Uterus (tissue), 4 donors: ENCODE measurements around the gene DLL3. TPM values are rescaled to one million over a fixed set of nuclear protein-coding genes. Genes with fewer than 3 reads are reported as not detected.
A peak's percentile ranks its signal among the peaks of the same experiment; 100 is the strongest.

Source experiments
- DNase-seq, 2 donors: peaks; one replicate each; pipeline ENCODE4 v3.0.0-alpha.2; 2019 to 2020
- H3K27ac ChIP-seq, 2 donors: fragments of 200-600 bp; sonication (generic); 1 replicate in 1 of 2; 2 replicates in 1 of 2; pipeline ENCODE4 v1.5.1; 2016 to 2018
- H3K27me3 ChIP-seq, 2 donors: fragments of 200-600 bp; sonication (generic); one replicate each; pipeline ENCODE4 v1.5.1; 2018 to 2019; ENCODE audit warnings: control low read depth in 1 of 2
- H3K36me3 ChIP-seq, 2 donors: fragments of 200-600 bp; sonication (generic); one replicate each; pipeline ENCODE4 v1.5.1; 2019; ENCODE audit warnings: control low read depth in 1 of 2
- H3K4me1 ChIP-seq, 2 donors: fragments of 200-600 bp; sonication (generic); one replicate each; pipeline ENCODE4 v1.5.1; 2018 to 2019; ENCODE audit warnings: control low read depth in 1 of 2
- H3K4me3 ChIP-seq, 2 donors: fragments of 200-600 bp; sonication (generic); 1 replicate in 1 of 2; 2 replicates in 1 of 2; pipeline ENCODE4 v1.5.1; 2018 to 2019; ENCODE audit warnings: mild to moderate bottlenecking in 1 of 2
- H3K9me3 ChIP-seq, 2 donors: fragments of 200-600 bp; sonication (generic); one replicate each; pipeline ENCODE4 v1.5.1; 2019; ENCODE audit warnings: control low read depth in 1 of 2
- POLR2A ChIP-seq, 2 donors: fragments of 450-650 bp; IDR thresholded peaks; one replicate each; pipeline ENCODE4 v1.6.1; 2016; ENCODE audit warnings: antibody characterized with exemption in 2 of 2, mild to moderate bottlenecking in 1 of 2, moderate library complexity in 1 of 2
- intact Hi-C: fragments of 100-400 bp; cut with DNase I; formaldehyde crosslinking; loops from one replicate; pipeline ENCODE4 v1.15.1; 2023; ENCODE audit warnings: low total_unique reads
- total RNA-seq, 4 donors: library from RNA; depleted of rRNA in 3 of 4; stranded (reverse); fragments of >200 nt in 3 of 4; gene quantifications; one replicate each; pipeline versions ENCODE4 v1.1.0 to v1.2.4, GENCODE V29; 2014 to 2023
- TF ChIP-seq, protein P1 (sequence below), 4 experiments: fragments of 200-600 bp in 2 of 4; fragments of 450-650 bp in 2 of 4; sonication (generic) in 2 of 4; IDR thresholded peaks; one replicate each; pipeline ENCODE4 v1.5.1; 2016 to 2019; ENCODE audit warnings: antibody characterized with exemption in 4 of 4, mild to moderate bottlenecking in 2 of 4, moderate library complexity in 1 of 4
- donor health status: DM: yes; HTN: yes; CAD: no.

The DLL3 gene
- total RNA-seq, 4 donors from 2014 or later: 0.41 TPM; not detected in 3

DNA sequence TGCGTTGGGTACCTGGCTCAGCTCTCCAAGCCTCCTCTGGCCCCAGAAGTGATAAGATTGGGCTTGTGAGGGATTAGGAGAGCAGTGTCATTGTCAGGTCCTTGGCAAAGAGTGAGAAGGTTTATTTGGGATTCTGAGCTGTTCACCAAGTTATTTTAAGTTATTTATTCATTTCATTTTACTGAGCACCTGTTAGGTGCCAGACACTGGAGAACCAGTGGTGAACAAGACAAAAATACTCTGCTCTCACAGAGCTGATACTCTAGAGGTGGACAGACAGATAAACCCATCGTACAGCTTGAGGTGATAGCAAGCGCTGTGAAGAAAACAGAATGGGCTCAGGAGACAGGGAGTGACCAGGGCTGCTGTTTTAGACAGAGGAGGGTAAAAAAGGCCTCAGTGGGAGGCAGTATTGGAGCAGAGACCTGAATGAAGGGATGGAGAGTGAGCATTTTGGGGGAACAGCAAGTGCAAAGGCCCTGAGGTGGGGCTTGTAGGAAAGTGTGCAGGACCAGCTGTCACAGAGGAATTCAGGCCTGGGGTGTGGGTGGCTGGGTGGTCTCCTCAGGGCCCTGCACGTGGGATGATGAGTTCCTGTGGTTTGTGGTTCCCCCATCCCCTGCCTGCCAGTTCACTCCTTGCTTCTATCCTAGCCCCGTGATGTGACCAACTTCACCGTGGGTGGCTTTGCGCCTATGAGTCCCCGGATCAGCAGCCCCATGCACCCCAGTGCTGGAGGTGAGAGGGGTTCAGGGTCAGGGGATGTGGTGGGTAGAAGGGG lies 26.8 kb upstream of the DLL3 start:
- Histone ChIP-seq H3K27ac (no peak overlapping the region), H3K27me3 (no peaks in the 10 kb centered on the region), H3K4me1 (no peaks in the 10 kb centered on the region), H3K9me3 (no peaks in the 10 kb centered on the region), H3K4me3 (no peak overlapping the region), H3K36me3 (peaks cover 0 to 2% of the 10 kb centered on the region in 2 donors)
- DNase-seq: no peak
- intact Hi-C loops: loop anchor here (10.0 kb wide), 1 partner anchor 63 kb away; the partner anchor contains the start of gene EID2B
- no peak for TF ChIP-seq POLR2A (IDR thresholded peaks at IDR 0.05)
- TF ChIP-seq, protein P1, sequence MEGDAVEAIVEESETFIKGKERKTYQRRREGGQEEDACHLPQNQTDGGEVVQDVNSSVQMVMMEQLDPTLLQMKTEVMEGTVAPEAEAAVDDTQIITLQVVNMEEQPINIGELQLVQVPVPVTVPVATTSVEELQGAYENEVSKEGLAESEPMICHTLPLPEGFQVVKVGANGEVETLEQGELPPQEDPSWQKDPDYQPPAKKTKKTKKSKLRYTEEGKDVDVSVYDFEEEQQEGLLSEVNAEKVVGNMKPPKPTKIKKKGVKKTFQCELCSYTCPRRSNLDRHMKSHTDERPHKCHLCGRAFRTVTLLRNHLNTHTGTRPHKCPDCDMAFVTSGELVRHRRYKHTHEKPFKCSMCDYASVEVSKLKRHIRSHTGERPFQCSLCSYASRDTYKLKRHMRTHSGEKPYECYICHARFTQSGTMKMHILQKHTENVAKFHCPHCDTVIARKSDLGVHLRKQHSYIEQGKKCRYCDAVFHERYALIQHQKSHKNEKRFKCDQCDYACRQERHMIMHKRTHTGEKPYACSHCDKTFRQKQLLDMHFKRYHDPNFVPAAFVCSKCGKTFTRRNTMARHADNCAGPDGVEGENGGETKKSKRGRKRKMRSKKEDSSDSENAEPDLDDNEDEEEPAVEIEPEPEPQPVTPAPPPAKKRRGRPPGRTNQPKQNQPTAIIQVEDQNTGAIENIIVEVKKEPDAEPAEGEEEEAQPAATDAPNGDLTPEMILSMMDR (IDR thresholded peaks at IDR 0.05): no peak

DNA sequence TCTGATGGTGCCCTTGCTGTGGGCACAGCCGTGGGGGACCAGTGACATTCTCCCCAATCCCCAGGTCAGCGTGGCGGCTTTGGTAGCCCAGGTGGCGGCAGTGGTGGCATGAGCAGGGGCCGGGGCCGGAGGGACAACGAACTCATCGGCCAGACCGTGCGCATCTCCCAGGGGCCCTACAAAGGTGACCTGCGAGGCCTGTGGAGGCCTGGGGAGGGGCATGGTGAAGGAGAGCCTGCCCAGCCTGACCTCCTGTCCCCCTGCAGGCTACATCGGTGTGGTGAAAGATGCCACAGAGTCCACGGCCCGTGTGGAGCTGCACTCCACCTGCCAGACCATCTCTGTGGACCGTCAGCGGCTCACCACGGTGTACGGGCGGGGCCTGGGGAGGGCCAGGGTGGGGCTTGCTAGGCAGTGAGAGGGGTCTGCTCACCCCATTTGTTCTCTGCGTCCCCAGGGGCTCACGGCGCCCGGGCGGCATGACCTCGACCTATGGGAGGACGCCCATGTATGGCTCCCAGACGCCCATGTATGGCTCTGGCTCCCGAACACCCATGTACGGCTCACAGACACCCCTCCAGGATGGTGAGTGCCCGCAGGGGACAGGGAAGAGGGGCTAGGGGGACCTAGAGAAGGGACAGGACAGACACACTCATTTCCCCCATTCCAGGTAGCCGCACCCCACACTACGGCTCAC lies 25.9 kb upstream of the DLL3 start:
- H3K4me1 ChIP-seq: no peaks in the 10 kb centered on the region
- TF ChIP-seq, protein P1 (IDR thresholded peaks at IDR 0.05): no peak
- no peak for TF ChIP-seq POLR2A (IDR thresholded peaks at IDR 0.05)
- no peaks in the 10 kb centered on the region for H3K27me3 ChIP-seq
- no peak overlapping the region for H3K4me3 ChIP-seq
- DNase-seq: no peak
- H3K36me3 ChIP-seq: peaks cover 0 to 2% of the 10 kb centered on the region in 2 donors
- intact Hi-C loops: loop anchor here (10.0 kb wide), 1 partner anchor 62 kb away; the partner anchor contains the start of gene EID2B
- no peak overlapping the region for H3K27ac ChIP-seq
- no peaks in the 10 kb centered on the region for H3K9me3 ChIP-seq

DNA sequence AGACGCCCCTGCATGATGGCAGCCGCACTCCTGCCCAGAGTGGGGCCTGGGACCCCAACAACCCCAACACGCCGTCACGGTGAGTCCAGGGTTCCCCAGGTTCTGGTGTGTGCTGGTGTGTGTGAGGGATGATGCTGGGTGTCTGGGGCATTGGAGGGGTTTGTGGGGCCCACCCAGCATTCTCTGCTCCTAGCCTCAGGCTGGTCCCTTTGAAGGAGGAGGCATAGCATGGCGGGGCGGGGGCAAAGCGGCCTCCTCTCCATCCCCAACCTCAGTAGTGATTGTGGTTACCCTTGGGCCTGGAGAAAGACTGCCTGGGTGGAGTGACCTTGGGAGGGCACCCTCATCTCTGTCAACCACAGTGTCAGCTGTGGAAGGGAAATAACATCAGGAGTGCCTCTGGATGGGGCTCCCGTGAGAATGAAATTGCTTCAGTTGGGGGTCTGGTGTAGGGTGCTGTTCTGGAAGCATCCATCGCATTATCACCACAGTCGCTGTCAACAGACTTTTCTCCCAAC lies 25.2 kb upstream of the DLL3 start:
- Histone ChIP-seq H3K4me3 (no peak overlapping the region), H3K27ac (no peak overlapping the region), H3K27me3 (no peaks in the 10 kb centered on the region), H3K4me1 (no peaks in the 10 kb centered on the region), H3K9me3 (no peaks in the 10 kb centered on the region), H3K36me3 (no peaks in the 10 kb centered on the region)
- DNase-seq: no peak
- intact Hi-C loops: loop anchor here (10.0 kb wide), 1 partner anchor 61 kb away; the partner anchor contains the start of gene EID2B
- TF ChIP-seq, protein P1 (IDR thresholded peaks at IDR 0.05): no peak
- no peak for TF ChIP-seq POLR2A (IDR thresholded peaks at IDR 0.05)

DNA sequence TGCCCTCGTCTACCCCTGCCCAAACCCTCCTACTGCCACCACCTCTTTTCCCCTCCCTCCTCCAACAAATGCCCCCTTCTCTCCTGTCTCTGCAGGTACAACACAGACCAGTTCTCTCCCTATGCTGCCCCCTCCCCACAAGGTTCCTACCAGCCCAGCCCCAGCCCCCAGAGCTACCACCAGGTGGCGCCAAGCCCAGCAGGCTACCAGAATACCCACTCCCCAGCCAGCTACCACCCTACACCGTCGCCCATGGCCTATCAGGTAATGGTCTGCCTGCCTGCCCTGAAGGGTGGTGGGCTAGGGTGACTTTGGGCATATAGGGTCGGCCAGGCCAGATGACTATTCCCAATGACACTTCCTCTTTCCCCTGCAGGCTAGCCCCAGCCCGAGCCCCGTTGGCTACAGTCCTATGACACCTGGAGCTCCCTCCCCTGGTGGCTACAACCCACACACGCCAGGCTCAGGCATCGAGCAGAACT lies 24.6 kb upstream of the DLL3 start:
- TF ChIP-seq POLR2A (IDR thresholded peaks at IDR 0.05): no peak
- TF ChIP-seq, protein P1 (IDR thresholded peaks at IDR 0.05): peak; percentile 41 to 74 (median 58)
- Histone ChIP-seq H3K36me3 (no peaks in the 10 kb centered on the region), H3K4me3 (no peak overlapping the region), H3K9me3 (no peaks in the 10 kb centered on the region), H3K27me3 (no peaks in the 10 kb centered on the region), H3K27ac (no peak overlapping the region), H3K4me1 (no peaks in the 10 kb centered on the region)
- DNase-seq: peak; percentile 36 to 49
- intact Hi-C loops: loop anchor here (10.0 kb wide), 1 partner anchor 61 kb away; the partner anchor contains the start of gene EID2B
